CD4-positive, CD25-positive, alpha-beta regulatory T cell (primary cell): ENCODE results near the gene MRPL10. TPM values are rescaled to one million over a fixed set of nuclear protein-coding genes. Genes with fewer than 3 reads are reported as not detected.

Source experiments
- polyA plus RNA-seq, 4 donors: library from polyadenylated mRNA; unstranded; fragments of 300-500 nt; fragmentation: Illumina TruSeq; gene quantifications; one replicate each; pipeline ENCODE4 v1.2.3, GENCODE V29; 2021
- total RNA-seq: library from RNA; stranded (reverse); gene quantifications from one replicate; pipeline ENCODE4 v1.2.3, GENCODE V29; 2022

MRPL10 gene
- total and polyA plus RNA-seq, 5 donors from 2014 or later: 40.8 to 58.8 (median 52.0) TPM

Other genes with a start within 250 kb of the MRPL10 start
- gene KPNB1, start 181.6 kb downstream of the MRPL10 start, total RNA-seq: 242 TPM
- 10 to 100 TPM; 20.4 to 27.2 (median 23.3) TPM for gene KPNB1, start 181.6 kb downstream of the MRPL10 start, polyA plus RNA-seq
- 6.1 TPM for gene TBKBP1, start 137.4 kb downstream of the MRPL10 start, total RNA-seq
- gene TBKBP1, start 137.4 kb downstream of the MRPL10 start, polyA plus RNA-seq: under 1 TPM; 0.11 to 0.60 (median 0.51) TPM
- 15.7 TPM for gene TBX21, start 98.3 kb downstream of the MRPL10 start, total RNA-seq
- 1 to 10 TPM; 3.8 to 8.5 (median 5.2) TPM for gene TBX21, start 98.3 kb downstream of the MRPL10 start, polyA plus RNA-seq
- 46.1 TPM for gene OSBPL7, start 9.7 kb downstream of the MRPL10 start, total RNA-seq
- gene OSBPL7, start 9.7 kb downstream of the MRPL10 start, polyA plus RNA-seq: 1 to 10 TPM; 2.1 to 5.1 (median 3.4) TPM
- gene LRRC46, start 129 bp upstream of the MRPL10 start, total RNA-seq: 0.20 TPM
- under 1 TPM; 0.11 to 0.48 (median 0.21) TPM for gene LRRC46, start 129 bp upstream of the MRPL10 start, polyA plus RNA-seq
- 24.4 TPM for gene SCRN2, start 9.7 kb upstream of the MRPL10 start, total RNA-seq
- 10 to 100 TPM; 15.9 to 30.9 (median 21.2) TPM for gene SCRN2, start 9.7 kb upstream of the MRPL10 start, polyA plus RNA-seq
- gene SP6, start 19.6 kb upstream of the MRPL10 start, total RNA-seq: 0.17 TPM
- not detected for gene SP6, start 19.6 kb upstream of the MRPL10 start, polyA plus RNA-seq
- 35.0 TPM for gene SP2, start 64.7 kb upstream of the MRPL10 start, total RNA-seq
- gene SP2, start 64.7 kb upstream of the MRPL10 start, polyA plus RNA-seq: 1 to 10 TPM; 6.2 to 7.5 (median 6.6) TPM
- 7.8 TPM for gene PNPO, start 110.0 kb upstream of the MRPL10 start, total RNA-seq
- gene PNPO, start 110.0 kb upstream of the MRPL10 start, polyA plus RNA-seq: 10 to 100 TPM; 18.3 to 25.5 (median 19.0) TPM
- gene PRR15L, start 126.3 kb upstream of the MRPL10 start, total RNA-seq: not detected
- gene PRR15L, start 126.3 kb upstream of the MRPL10 start, polyA plus RNA-seq: under 1 TPM in 2 of 4 donors, not detected in 2; 0.19 to 0.36 TPM
- 256 TPM for gene CDK5RAP3, start 139.6 kb upstream of the MRPL10 start, total RNA-seq
- gene CDK5RAP3, start 139.6 kb upstream of the MRPL10 start, polyA plus RNA-seq: 10 to 100 TPM; 68.9 to 83.4 (median 71.4) TPM
- gene COPZ2, start 206.3 kb upstream of the MRPL10 start, total RNA-seq: 0.59 TPM
- 1 to 10 TPM in 3 of 4 donors, under 1 TPM in 1; 0.55 to 4.1 (median 2.6) TPM for gene COPZ2, start 206.3 kb upstream of the MRPL10 start, polyA plus RNA-seq
- 41.0 TPM for gene NFE2L1, start 216.8 kb upstream of the MRPL10 start, total RNA-seq
- gene NFE2L1, start 216.8 kb upstream of the MRPL10 start, polyA plus RNA-seq: 1 to 10 TPM; 6.7 to 9.9 (median 7.3) TPM